HL-60 (cell line): ENCODE data around the gene SMC1A.
"Not testable (repeated sequence)": the region's sequence is repeated elsewhere in the genome, so short reads cannot be mapped to it uniquely, and the experiment has no call there.

Experiments used
- DNase-seq, 2 experiments: peaks; one replicate each; pipeline ENCODE4 v3.0.0-alpha.2; 2010 to 2020; ENCODE audit warnings: low read depth in 1 of 2, low spot score in 1 of 2
- H3K27ac ChIP-seq: fragments of 250-450 bp; sonication (Bioruptor Pico); replicated peaks from 2 replicates; pipeline ENCODE4 v1.5.1; 2020; ENCODE audit warnings: mild to moderate bottlenecking, moderate library complexity
- H3K27me3 ChIP-seq: fragments of 250-450 bp; sonication (Bioruptor Pico); 2 replicates; pipeline ENCODE4 v1.5.1; 2021; ENCODE audit warnings: mild to moderate bottlenecking, moderate library complexity; ENCODE audit not compliant: insufficient read depth, poor library complexity, severe bottlenecking
- H3K4me3 ChIP-seq: replicated peaks from 2 replicates; pipeline ENCODE4 v1.5.1; 2011; ENCODE audit warnings: mild to moderate bottlenecking, control low read depth, low read length; ENCODE audit not compliant: insufficient read depth
- GABPA ChIP-seq: IDR thresholded peaks from 2 replicates; pipeline ENCODE4 v1.6.1; 2012; ENCODE audit warnings: low read depth
- POLR2AphosphoS5 ChIP-seq: IDR thresholded peaks from 2 replicates; pipeline ENCODE4 v1.6.1; 2012; ENCODE audit warnings: low read depth
- SPI1 ChIP-seq: IDR thresholded peaks from 2 replicates; pipeline ENCODE4 v1.6.1; 2012; ENCODE audit warnings: low read depth, mild to moderate bottlenecking, borderline replicate concordance
- long read RNA-seq: library from polyadenylated mRNA; unstranded; transcript quantifications from one replicate; pipeline ENCODE4 v2.0.0, GENCODE V29; 2020
- TF ChIP-seq, protein P1 (sequence below): IDR thresholded peaks from one replicate; pipeline ENCODE4 v1.5.1; 2011; ENCODE audit warnings: low read length, control low read depth, inconsistent platforms; ENCODE audit not compliant: insufficient read depth
- TF ChIP-seq, protein P2 (sequence below): IDR thresholded peaks from 2 replicates; pipeline ENCODE4 v1.6.1; 2012; ENCODE audit warnings: low read depth; ENCODE audit not compliant: insufficient replicate concordance

Gene SMC1A
- long read RNA-seq, full-length matches to known transcripts = 32 of 486 reads
- long read RNA-seq, partial matches to known transcripts = 409 of 486 reads
- long read RNA-seq, other reads (novel, unspliced or antisense) = 45 of 486 reads

DNA sequence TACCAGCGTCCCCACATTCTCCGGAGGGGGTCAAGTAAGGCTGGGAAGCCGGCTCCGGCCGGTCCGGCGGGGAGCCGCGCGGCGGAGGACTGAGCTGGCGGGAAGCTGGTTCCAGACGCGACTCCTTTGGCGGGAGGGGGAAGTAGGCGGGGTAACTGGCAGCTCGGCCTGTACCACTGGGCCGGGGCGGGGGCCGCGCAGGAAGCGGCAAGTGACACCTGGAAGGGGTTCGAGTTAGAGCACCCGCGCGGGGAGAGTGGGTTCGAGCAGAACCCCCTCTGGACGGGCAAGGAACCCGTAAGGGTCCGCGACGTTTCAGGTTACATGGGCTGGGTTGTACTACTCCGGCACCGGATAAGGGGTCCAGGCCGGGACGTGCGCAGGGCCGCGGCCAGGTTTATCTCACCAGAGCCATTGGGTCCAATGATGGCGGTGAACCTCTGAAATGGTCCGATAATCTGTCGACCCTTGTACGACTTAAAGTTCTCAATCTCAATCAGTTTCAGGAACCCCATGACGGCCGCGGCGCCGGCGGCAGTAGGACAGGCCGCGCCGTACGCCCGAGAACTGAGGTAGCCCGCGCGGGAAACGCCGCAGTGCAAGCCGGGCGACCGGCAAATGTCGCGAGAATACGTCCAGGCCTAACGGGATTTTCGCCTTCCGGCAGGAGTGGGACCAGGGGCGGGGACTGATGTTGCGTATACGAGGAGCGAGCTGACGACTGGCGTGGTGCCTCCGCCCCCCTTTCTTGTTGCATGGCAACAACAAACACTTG, at the start of gene SMC1A:
Gene SMC1A, minus strand, starts transcription at position 569 of the 775 bp plus-strand sequence. Its CDS starts 54 bp downstream, at position 515.
- Histone ChIP-seq H3K27ac (peak within 1 kb of the TSS; percentile 98), H3K4me3 (peak within 1 kb of the TSS; percentile 57), H3K27me3 (no peaks in the 10 kb centered on the region)
- TF ChIP-seq, protein P1, sequence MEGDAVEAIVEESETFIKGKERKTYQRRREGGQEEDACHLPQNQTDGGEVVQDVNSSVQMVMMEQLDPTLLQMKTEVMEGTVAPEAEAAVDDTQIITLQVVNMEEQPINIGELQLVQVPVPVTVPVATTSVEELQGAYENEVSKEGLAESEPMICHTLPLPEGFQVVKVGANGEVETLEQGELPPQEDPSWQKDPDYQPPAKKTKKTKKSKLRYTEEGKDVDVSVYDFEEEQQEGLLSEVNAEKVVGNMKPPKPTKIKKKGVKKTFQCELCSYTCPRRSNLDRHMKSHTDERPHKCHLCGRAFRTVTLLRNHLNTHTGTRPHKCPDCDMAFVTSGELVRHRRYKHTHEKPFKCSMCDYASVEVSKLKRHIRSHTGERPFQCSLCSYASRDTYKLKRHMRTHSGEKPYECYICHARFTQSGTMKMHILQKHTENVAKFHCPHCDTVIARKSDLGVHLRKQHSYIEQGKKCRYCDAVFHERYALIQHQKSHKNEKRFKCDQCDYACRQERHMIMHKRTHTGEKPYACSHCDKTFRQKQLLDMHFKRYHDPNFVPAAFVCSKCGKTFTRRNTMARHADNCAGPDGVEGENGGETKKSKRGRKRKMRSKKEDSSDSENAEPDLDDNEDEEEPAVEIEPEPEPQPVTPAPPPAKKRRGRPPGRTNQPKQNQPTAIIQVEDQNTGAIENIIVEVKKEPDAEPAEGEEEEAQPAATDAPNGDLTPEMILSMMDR = no peak
- peak; percentile 82 for TF ChIP-seq POLR2AphosphoS5
- TF ChIP-seq, protein P2, sequence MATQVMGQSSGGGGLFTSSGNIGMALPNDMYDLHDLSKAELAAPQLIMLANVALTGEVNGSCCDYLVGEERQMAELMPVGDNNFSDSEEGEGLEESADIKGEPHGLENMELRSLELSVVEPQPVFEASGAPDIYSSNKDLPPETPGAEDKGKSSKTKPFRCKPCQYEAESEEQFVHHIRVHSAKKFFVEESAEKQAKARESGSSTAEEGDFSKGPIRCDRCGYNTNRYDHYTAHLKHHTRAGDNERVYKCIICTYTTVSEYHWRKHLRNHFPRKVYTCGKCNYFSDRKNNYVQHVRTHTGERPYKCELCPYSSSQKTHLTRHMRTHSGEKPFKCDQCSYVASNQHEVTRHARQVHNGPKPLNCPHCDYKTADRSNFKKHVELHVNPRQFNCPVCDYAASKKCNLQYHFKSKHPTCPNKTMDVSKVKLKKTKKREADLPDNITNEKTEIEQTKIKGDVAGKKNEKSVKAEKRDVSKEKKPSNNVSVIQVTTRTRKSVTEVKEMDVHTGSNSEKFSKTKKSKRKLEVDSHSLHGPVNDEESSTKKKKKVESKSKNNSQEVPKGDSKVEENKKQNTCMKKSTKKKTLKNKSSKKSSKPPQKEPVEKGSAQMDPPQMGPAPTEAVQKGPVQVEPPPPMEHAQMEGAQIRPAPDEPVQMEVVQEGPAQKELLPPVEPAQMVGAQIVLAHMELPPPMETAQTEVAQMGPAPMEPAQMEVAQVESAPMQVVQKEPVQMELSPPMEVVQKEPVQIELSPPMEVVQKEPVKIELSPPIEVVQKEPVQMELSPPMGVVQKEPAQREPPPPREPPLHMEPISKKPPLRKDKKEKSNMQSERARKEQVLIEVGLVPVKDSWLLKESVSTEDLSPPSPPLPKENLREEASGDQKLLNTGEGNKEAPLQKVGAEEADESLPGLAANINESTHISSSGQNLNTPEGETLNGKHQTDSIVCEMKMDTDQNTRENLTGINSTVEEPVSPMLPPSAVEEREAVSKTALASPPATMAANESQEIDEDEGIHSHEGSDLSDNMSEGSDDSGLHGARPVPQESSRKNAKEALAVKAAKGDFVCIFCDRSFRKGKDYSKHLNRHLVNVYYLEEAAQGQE = peak; percentile 58
- peak; percentile 91 to 99 for DNase-seq

DNA sequence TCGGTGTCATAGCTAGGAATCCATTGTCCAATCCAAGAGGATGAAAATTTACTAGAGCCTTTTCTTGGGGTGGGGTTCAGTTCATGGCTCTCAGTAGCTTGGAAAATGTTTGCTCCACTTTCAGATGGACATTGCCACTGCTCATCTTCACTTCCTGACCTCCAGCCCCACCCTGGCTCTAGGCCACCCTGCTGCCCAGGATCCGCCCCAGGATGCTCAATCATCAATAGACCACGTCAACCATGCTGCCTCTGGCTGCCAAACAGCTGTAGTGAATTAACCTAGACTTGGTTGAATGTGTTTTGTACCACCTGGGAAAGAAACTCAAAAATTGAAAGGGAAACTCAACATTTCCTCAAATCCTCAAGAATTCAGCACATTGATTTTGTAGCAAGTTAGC, 48.9 kb upstream of the SMC1A start:
- no peak for DNase-seq
- Histone ChIP-seq H3K27ac (no peak overlapping the region), H3K27me3 (no peaks in the 10 kb centered on the region), H3K4me3 (no peak overlapping the region)
- TF ChIP-seq, protein P2 = no peak
- TF ChIP-seq SPI1 = no peak
- no peak for TF ChIP-seq POLR2AphosphoS5
- TF ChIP-seq GABPA = no peak
- TF ChIP-seq, protein P1 = no peak

DNA sequence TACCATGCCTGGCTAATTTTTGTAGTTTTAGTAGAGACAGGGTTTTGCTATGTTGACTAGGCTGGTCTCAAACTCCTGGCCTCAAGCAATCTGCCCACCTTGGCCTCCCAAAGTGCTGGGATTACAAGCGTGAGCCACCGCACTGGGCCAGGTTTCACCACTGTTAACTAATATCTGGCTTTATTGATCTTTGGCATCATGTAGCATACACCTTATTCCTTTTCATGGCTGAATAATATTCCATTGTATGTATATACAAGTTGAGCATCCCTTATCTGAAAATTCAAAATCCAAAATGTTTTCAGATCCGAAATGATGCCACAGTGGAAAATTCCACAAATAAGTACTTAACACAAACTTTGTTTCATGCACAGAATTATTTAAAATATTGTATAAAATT, 46.2 kb upstream of the SMC1A start:
- DNase-seq, H3K27ac ChIP-seq, H3K27me3 ChIP-seq, H3K4me3 ChIP-seq: not testable (repeated sequence)

DNA sequence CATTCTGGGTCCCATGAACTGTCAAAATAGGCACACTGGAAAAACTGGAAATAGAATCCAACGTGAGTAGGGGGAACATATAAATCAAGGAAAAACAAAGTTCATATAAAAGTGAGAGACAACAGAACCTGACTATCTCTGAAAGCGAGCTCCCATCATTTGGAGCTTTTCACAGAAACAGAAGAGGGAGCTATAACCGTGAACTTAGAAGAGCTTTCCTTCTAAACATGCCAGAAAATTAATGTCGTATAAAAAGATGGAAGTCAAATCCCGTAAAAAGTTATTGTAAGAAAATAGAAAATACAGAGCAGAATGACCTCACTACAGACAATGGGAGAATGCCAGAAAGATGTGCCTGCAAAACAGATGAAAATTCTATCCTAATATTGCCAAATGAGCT, 35.6 kb upstream of the SMC1A start:
- TF ChIP-seq, protein P2 = no peak
- Histone ChIP-seq H3K27me3 (no peaks in the 10 kb centered on the region), H3K27ac (no peak overlapping the region), H3K4me3 (no peak overlapping the region)
- no peak for DNase-seq
